ENCODE results near the gene YTHDC2. TPM values are rescaled to one million over a fixed set of nuclear protein-coding genes. Genes with fewer than 3 reads are reported as not detected.

Gene YTHDC2
- total RNA-seq, 1 donor from 2014 or later = 7.3 TPM

GRCh38 chr5:113562828-113563400 lies 49.4 kb downstream of the YTHDC2 start:
- TF ChIP-seq CTCF (conservative IDR thresholded peaks at IDR 0.05; ENCODE audit: low read depth, low read length) = no peak

GRCh38 chr5:113569396-113569795 lies 55.9 kb downstream of the YTHDC2 start:
- no peak for TF ChIP-seq CTCF (conservative IDR thresholded peaks at IDR 0.05; ENCODE audit: low read depth, low read length)
- no peak for DNase-seq (ENCODE audit: low read depth)
- no peak overlapping the region for H3K4me3 ChIP-seq (ENCODE audit: low read depth, low read length)

More at GRCh38 chr5:113562828-113563400, 49.4 kb downstream of the YTHDC2 start:
- H3K4me3 ChIP-seq (ENCODE audit: low read depth, low read length) = no peak overlapping the region
- no peak for DNase-seq (ENCODE audit: low read depth)

DNA sequence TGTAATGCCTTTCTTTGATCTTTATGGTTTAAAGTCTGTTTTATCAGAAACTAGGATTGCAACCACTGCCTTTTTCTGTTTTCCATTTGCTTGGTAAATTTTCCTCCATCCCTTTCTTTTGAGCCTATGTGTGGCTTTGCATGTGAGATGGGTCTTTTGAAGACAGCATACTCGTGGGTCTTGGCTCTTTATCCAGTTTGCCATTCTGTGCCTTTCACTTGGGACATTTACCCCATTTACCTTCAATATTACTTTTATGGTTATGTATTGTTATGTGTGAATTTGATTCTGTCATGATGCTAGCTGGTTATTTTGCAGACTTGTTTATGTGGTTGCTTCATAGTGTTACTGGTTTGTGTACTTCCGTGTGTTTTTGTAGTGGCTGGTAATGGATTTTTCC lies 59.2 kb downstream of the YTHDC2 start:
- no peak overlapping the region for H3K4me3 ChIP-seq (ENCODE audit: low read depth, low read length)
- TF ChIP-seq CTCF (conservative IDR thresholded peaks at IDR 0.05; ENCODE audit: low read depth, low read length) = no peak
- DNase-seq (ENCODE audit: low read depth) = no peak

DNA sequence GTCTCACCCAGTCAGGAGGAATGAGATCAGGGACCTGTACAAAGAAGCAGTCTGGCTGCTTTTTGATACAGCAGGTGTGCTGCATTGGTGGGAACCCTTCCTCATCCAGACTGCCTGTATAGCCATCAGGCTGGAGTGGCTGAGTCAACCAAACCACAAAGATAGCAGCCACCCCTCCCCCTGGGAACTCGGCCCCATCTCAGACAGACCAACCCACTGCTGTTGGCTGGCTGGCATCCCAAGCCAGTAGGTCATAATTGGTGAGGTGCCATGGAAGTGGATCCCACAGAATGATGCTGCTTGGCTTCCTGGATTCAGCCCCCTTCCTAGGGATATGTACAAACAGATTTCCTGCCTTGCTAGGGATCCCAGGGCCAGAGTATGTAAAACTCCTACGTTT lies 60.9 kb downstream of the YTHDC2 start:
- no peak overlapping the region for H3K4me3 ChIP-seq (ENCODE audit: low read depth, low read length)
- no peak for TF ChIP-seq CTCF (conservative IDR thresholded peaks at IDR 0.05; ENCODE audit: low read depth, low read length)
- peak; percentile 1 for DNase-seq (ENCODE audit: low read depth)

DNA sequence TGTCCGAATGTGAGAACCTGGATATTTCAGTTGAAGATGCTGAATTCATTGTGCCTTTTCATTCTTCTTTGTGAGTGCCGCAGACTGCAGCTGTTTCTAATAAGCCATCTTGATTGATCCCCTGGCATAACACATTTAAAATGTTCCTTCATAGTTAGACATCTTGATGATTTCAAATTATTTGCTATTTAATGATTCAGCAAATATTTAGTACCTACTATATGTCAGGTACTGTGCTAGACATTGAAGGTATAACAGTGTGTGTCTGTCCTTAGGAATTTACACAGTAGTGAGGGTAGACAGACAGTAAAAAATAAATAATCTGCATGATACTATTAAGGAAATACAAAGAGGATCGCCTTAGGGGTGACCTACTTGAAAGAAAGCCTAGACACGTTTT lies 61.6 kb downstream of the YTHDC2 start:
- no peak overlapping the region for H3K4me3 ChIP-seq (ENCODE audit: low read depth, low read length)
- no peak for DNase-seq (ENCODE audit: low read depth)
- no peak for TF ChIP-seq CTCF (conservative IDR thresholded peaks at IDR 0.05; ENCODE audit: low read depth, low read length)

DNA sequence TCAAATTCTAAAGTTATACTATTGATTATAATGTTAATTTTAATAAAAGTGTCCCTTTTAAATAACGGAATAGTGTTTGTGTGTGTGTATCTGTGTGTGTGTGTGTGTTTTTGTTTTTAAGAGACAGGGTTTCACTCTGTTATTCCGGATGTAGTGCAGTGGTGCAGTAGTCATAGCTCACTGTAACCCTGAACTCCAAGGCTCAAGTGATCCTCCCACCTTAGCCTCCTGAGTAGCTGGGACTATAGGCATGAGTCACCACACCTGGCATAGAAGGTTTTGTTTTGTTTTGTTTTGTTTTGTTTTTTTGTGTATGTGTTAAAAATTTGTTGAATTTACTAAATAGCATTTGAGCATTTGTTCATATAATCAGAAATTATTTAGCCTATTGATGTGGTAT lies 64.6 kb downstream of the YTHDC2 start:
- DNase-seq (ENCODE audit: low read depth) = no peak
- TF ChIP-seq CTCF (conservative IDR thresholded peaks at IDR 0.05; ENCODE audit: low read depth, low read length) = no peak
- no peak overlapping the region for H3K4me3 ChIP-seq (ENCODE audit: low read depth, low read length)

DNA sequence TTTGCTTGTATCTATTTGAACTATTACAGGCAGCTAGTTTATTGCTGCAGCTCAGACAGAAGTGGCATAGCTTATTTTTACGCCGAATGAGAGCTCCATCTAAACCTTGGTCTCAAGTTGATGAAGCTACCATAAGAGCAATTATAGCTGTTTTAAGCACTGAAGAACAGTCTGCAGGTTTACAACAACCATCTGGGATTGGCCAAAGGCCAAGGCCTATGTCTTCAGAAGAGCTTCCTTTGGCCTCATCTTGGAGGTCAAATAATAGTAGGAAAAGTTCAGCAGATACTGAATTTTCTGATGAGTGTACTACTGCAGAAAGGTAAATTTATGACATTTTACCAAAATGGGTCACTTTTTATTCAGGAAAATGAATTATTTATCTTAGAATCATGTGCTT lies 67.9 kb downstream of the YTHDC2 start:
- no peak for TF ChIP-seq CTCF (conservative IDR thresholded peaks at IDR 0.05; ENCODE audit: low read depth, low read length)
- no peak overlapping the region for H3K4me3 ChIP-seq (ENCODE audit: low read depth, low read length)
- DNase-seq (ENCODE audit: low read depth) = no peak
